Measurements from ENCODE around the gene CTCFL. TPM values are rescaled to one million over a fixed set of nuclear protein-coding genes. Genes with fewer than 3 reads are reported as not detected.

CTCFL gene
- total and polyA plus RNA-seq, 4 donors = 0.05 to 0.08 (median 0.08) TPM; not detected in 1

DNA sequence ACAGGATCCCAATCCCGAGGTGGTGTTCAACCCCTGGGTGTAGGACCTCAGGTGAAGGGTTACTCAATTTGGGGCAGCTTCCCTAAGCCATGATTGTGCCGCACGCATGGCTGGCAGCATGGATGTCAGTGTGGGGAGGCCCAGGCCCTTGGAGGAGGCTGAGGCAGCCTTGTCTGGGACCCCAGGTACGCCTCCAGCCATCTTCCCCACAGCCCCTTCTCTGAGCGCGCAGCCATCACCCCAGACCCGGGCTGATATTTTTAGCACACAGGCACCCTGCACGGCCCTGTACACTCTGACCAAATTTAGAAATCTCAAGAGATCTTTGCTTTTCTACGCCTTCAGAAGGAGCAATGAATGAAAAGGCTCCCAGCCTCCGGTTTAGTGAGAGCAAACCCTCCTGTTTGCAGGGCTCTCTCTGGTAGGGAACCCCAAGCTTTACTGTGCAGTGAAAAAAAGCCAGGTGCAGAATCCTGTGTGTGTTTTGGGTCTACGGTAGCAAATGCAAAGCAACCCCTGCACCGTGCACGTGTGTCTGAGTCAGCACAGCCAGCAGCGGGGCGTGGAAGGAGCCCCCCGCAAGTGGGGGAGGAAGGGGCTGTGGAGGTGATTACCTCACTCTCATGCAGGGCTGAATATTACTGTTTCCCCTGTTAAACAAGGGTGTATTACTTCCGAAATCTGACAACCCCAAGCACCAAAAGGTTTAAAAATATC is 44.3 kb downstream of the CTCFL start:
- no peak overlapping the region for H3K4me3 ChIP-seq (ENCODE audit: low read depth in 1 of 3, low read length in 3 of 3)
- WGBS = 72% methylated on average over 17 of the region's 17 CpGs
- no peaks in the 10 kb centered on the region for H3K36me3 ChIP-seq (ENCODE audit: control insufficient read depth in 4 of 4, insufficient read depth in 3 of 4, low read depth in 1 of 4, low read length in 3 of 4)
- no peak for TF ChIP-seq HNF4G (IDR thresholded peaks at IDR 0.05)
- no peak for TF ChIP-seq ATF3 (IDR thresholded peaks at IDR 0.05)
- TF ChIP-seq FOXA1 (IDR thresholded peaks at IDR 0.05) = no peak
- TF ChIP-seq JUND (IDR thresholded peaks at IDR 0.05) = no peak
- no peak for TF ChIP-seq EGR1 (IDR thresholded peaks at IDR 0.05; ENCODE audit: low read depth in 2 of 2)
- no peak for TF ChIP-seq RAD21 (IDR thresholded peaks at IDR 0.05)
- no peak for TF ChIP-seq GABPA (IDR thresholded peaks at IDR 0.05 in 1 of 2, conservative IDR thresholded peaks at IDR 0.05 in 1 of 2)
- TF ChIP-seq, protein P1, sequence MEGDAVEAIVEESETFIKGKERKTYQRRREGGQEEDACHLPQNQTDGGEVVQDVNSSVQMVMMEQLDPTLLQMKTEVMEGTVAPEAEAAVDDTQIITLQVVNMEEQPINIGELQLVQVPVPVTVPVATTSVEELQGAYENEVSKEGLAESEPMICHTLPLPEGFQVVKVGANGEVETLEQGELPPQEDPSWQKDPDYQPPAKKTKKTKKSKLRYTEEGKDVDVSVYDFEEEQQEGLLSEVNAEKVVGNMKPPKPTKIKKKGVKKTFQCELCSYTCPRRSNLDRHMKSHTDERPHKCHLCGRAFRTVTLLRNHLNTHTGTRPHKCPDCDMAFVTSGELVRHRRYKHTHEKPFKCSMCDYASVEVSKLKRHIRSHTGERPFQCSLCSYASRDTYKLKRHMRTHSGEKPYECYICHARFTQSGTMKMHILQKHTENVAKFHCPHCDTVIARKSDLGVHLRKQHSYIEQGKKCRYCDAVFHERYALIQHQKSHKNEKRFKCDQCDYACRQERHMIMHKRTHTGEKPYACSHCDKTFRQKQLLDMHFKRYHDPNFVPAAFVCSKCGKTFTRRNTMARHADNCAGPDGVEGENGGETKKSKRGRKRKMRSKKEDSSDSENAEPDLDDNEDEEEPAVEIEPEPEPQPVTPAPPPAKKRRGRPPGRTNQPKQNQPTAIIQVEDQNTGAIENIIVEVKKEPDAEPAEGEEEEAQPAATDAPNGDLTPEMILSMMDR (IDR thresholded peaks at IDR 0.05; ENCODE audit: low read depth, low read length, missing input control) = no peak
- TF ChIP-seq ZBTB33 (IDR thresholded peaks at IDR 0.05) = no peak
- TF ChIP-seq RXRA (IDR thresholded peaks at IDR 0.05) = no peak
- no peak for TF ChIP-seq YY1 (IDR thresholded peaks at IDR 0.05)
- TF ChIP-seq FOXA2 (IDR thresholded peaks at IDR 0.05) = no peak
- TF ChIP-seq NR2F2 (IDR thresholded peaks at IDR 0.05) = no peak
- TF ChIP-seq TAF1 (conservative IDR thresholded peaks at IDR 0.05) = no peak
- TF ChIP-seq HNF4A (conservative IDR thresholded peaks at IDR 0.05) = no peak
- TF ChIP-seq SP1 (IDR thresholded peaks at IDR 0.05) = no peak
- TF ChIP-seq, protein P2, sequence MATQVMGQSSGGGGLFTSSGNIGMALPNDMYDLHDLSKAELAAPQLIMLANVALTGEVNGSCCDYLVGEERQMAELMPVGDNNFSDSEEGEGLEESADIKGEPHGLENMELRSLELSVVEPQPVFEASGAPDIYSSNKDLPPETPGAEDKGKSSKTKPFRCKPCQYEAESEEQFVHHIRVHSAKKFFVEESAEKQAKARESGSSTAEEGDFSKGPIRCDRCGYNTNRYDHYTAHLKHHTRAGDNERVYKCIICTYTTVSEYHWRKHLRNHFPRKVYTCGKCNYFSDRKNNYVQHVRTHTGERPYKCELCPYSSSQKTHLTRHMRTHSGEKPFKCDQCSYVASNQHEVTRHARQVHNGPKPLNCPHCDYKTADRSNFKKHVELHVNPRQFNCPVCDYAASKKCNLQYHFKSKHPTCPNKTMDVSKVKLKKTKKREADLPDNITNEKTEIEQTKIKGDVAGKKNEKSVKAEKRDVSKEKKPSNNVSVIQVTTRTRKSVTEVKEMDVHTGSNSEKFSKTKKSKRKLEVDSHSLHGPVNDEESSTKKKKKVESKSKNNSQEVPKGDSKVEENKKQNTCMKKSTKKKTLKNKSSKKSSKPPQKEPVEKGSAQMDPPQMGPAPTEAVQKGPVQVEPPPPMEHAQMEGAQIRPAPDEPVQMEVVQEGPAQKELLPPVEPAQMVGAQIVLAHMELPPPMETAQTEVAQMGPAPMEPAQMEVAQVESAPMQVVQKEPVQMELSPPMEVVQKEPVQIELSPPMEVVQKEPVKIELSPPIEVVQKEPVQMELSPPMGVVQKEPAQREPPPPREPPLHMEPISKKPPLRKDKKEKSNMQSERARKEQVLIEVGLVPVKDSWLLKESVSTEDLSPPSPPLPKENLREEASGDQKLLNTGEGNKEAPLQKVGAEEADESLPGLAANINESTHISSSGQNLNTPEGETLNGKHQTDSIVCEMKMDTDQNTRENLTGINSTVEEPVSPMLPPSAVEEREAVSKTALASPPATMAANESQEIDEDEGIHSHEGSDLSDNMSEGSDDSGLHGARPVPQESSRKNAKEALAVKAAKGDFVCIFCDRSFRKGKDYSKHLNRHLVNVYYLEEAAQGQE (IDR thresholded peaks at IDR 0.05) = no peak
- no peak overlapping the region for H3K27ac ChIP-seq (ENCODE audit: low read depth in 1 of 2, low read length in 2 of 2)
- H3K9ac ChIP-seq (ENCODE audit: low read depth in 1 of 2, low read length in 2 of 2) = no peak overlapping the region
- H3K4me1 ChIP-seq (ENCODE audit: control insufficient read depth in 4 of 4, insufficient read depth in 4 of 4, low read length in 3 of 4) = no peaks in the 10 kb centered on the region
- H3K27me3 ChIP-seq (ENCODE audit: control insufficient read depth in 4 of 4, insufficient read depth in 4 of 4, low read length in 3 of 4) = no peaks in the 10 kb centered on the region
- DNase-seq (ENCODE audit: low spot score) = no peak
- no peaks in the 10 kb centered on the region for H3K9me3 ChIP-seq (ENCODE audit: control insufficient read depth in 4 of 4, low read length in 3 of 4)

Measured in liver (tissue), 9 donors.